Cardiac fibroblast (primary cell): Measurements from ENCODE around the gene RAB6D.
"Not testable (repeated sequence)": the region's sequence is repeated elsewhere in the genome, so short reads cannot be mapped to it uniquely, and the experiment has no call there.

Source experiments
- DNase-seq, 2 donors: peaks; one replicate each; pipeline versions ENCODE4 v3.0.0 to v3.0.0-alpha.2; 2010; ENCODE audit warnings: low read depth in 2 of 2
- H3K4me3 ChIP-seq, 2 donors: replicated peaks in 1 of 2; 1 replicate in 1 of 2; 2 replicates in 1 of 2; pipeline ENCODE4 v1.5.1; 2011; ENCODE audit warnings: low read depth in 2 of 2, low read length in 2 of 2, mild to moderate bottlenecking in 2 of 2, moderate library complexity in 1 of 2
- CTCF ChIP-seq: IDR thresholded peaks from one replicate; pipeline ENCODE4 v1.5.1; 2011; ENCODE audit warnings: low read depth, mild to moderate bottlenecking, low read length, inconsistent platforms

Gene RAB6D

GRCh38 chr2:131389657-131390056, 25.7 kb upstream of the RAB6D start:
- H3K4me3 ChIP-seq, result no peak overlapping the region
- no peak for TF ChIP-seq CTCF
- no peak for DNase-seq

- DNase-seq, H3K4me3 ChIP-seq: not testable (repeated sequence)
Observed at GRCh38 chr2:131388834-131389233, 24.9 kb upstream of the RAB6D start.

GRCh38 chr2:131373111-131373510, 9.1 kb upstream of the RAB6D start:
- DNase-seq, H3K4me3 ChIP-seq: not testable (repeated sequence)

GRCh38 chr2:131369954-131370353, 6.0 kb upstream of the RAB6D start:
- TF ChIP-seq CTCF, result no peak
- no peak for DNase-seq
- H3K4me3 ChIP-seq, result no peak overlapping the region

GRCh38 chr2:131368493-131369066, 4.6 kb upstream of the RAB6D start:
- DNase-seq, H3K4me3 ChIP-seq: not testable (repeated sequence)

- TF ChIP-seq CTCF, result no peak
- no peak overlapping the region for H3K4me3 ChIP-seq
- DNase-seq, result no peak
Observed at GRCh38 chr2:131367352-131367751, 3.4 kb upstream of the RAB6D start.

GRCh38 chr2:131366643-131367042, 2.7 kb upstream of the RAB6D start:
- no peak overlapping the region for H3K4me3 ChIP-seq
- no peak for DNase-seq
- no peak for TF ChIP-seq CTCF

GRCh38 chr2:131365452-131365851, 1.5 kb upstream of the RAB6D start:
- DNase-seq, result no peak
- H3K4me3 ChIP-seq, result no peak overlapping the region
- TF ChIP-seq CTCF, result no peak

GRCh38 chr2:131363213-131363612, 755 bp downstream of the RAB6D start:
- not testable (repeated sequence) for H3K4me3 ChIP-seq, DNase-seq

GRCh38 chr2:131361773-131362172, 2.2 kb downstream of the RAB6D start:
- DNase-seq, H3K4me3 ChIP-seq: not testable (repeated sequence)

- not testable (repeated sequence) for H3K4me3 ChIP-seq
Observed at GRCh38 chr2:131353167-131353697, 10.7 kb downstream of the RAB6D start.

More at GRCh38 chr2:131353167-131353697, 10.7 kb downstream of the RAB6D start:
- DNase-seq, result not testable (repeated sequence)
